Measurements from ENCODE around the gene ZNF664. TPM values are rescaled to one million over a fixed set of nuclear protein-coding genes. Genes with fewer than 3 reads are reported as not detected.

Gene ZNF664
- total RNA-seq, 1 donor from 2014 or later: 68.1 TPM

DNA sequence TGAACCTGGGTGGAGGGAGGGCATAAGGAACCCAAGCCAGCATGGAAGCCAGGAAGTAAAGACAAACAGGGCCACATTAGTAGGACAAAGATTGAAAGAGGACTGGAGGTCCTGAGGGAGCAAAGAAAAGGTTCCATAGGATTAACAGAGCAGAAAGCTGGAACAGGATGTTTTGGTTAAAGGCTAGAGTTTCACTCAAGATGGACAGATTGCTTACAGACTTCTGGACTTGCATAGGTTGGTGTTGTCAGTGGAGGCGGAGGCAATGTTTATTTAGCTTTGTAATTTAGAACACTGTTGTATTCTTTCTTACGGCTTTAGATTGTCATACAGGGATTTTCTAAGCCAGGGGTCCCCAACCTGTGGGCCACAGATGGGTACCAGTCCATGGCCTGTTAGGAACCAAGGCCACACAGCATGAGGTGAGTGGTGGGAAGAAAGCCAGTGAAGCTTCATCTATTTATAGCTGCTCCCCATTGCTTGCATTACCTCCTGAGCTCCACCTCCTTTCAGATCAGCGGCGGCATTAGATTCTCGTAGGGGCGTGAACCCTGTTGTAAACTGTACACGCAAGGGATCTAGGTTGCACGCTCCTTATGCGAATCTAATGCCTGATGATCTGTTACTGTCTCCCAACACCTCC lies 31.3 kb downstream of the ZNF664 start:
- Mint-ChIP-seq H3K36me3 (ENCODE audit: low read depth) (peaks cover 16% of the 10 kb centered on the region), H3K27ac (no peak overlapping the region), H3K4me1 (ENCODE audit: low read depth) (peaks cover 33% of the 10 kb centered on the region), H3K9me3 (no peaks in the 10 kb centered on the region), H3K4me3 (no peak overlapping the region), H3K27me3 (ENCODE audit: insufficient read depth) (no peaks in the 10 kb centered on the region)
- DNase-seq (ENCODE audit: low spot score): no peak
- intact Hi-C loops (cut with micrococcal nuclease): no loop called here

DNA sequence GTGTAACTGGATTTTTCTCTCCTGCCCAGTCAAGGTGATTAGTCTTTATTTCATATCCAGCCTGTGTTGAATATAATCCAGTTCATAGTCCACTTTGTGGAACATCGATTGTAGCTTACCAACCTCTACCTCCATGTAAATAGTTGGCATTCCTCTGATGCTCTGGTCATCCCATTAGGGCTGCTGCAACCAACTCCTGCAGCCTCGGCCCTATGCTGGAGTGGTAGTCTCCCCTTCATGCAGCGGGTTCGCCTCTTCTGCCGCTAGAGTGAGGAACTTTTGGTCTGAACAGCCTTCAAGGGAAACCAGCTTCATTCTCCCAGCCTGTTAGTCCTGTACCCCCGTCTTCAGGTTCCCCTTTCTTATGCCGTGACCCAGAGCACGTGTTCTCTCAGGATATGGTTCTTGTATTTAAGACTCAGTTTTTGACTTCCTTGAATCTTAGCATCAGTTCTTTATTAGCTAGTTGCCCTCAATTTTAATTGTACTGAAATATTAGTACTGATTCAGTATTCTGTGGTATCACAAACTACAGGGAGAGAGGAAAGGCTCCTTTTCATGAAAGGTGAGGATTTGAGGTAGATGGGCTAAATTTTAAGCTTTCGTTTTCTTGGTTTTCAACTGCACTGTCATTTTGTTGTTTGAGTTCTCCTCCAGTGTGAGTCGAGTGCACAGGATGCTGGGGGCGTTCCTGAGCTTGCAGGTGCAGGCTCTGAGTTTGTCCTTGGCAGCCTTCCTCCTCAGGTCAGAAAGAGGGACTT lies 33.2 kb downstream of the ZNF664 start:
- Mint-ChIP-seq H3K4me3 (peak overlapping the region; percentile 56), H3K9me3 (no peaks in the 10 kb centered on the region)
- intact Hi-C loops (cut with micrococcal nuclease): no loop called here

DNA sequence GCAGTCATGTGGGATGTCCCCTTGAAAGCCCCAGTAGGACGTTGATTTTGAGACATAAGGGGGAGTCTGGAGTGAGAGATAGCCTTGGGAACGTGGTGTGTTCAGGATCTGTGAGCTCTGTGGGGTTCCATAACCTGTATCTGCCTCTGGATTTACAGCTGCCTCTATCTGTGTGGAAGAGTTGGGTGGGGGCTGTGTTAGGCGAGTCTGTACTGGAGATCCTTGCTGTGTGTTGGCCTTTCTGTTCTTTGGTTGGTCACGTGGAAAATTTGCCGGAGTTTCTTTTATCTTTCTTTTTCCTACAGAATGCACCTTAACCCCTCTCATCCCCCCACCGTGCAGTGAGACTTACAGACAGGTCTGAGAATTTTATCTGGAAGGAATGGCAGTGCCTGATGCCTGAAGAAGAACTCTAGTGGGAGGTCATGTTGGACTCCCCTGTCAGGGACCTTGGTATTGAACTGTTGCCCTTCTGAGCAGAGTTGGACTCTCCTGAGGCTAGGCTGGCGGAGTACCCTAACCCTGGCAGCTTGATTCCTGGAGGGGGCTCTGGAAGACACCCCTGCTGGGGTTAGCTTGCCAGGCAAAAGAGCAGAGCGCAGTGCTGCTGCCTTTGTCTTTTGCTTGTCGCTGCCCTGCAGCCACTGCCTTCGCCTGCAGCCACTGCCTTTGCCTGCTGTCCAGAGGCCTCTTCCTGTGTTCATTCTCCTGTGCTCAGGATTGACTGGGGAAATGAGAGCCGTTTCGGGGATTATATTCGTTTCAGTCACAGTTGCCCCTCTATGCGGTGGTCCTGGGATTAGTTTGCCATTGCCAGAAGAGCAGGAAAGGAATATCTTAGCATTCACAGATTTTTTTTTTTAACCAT lies 34.1 kb downstream of the ZNF664 start:
- H3K9me3 Mint-ChIP-seq: no peaks in the 10 kb centered on the region
- peak overlapping the region; percentile 56 for H3K4me3 Mint-ChIP-seq
- no peaks in the 10 kb centered on the region for H3K27me3 Mint-ChIP-seq (ENCODE audit: insufficient read depth)
- peaks cover 41% of the 10 kb centered on the region for H3K4me1 Mint-ChIP-seq (ENCODE audit: low read depth)
- peaks cover 31% of the 10 kb centered on the region for H3K36me3 Mint-ChIP-seq (ENCODE audit: low read depth)
- H3K27ac Mint-ChIP-seq: peak overlapping the region; percentile 65
- intact Hi-C loops (cut with micrococcal nuclease): no loop called here
- no peak for DNase-seq (ENCODE audit: low spot score)

More for the DNA sequence above, 33.2 kb downstream of the ZNF664 start:
- peaks cover 25% of the 10 kb centered on the region for H3K36me3 Mint-ChIP-seq (ENCODE audit: low read depth)
- H3K4me1 Mint-ChIP-seq (ENCODE audit: low read depth): peaks cover 41% of the 10 kb centered on the region
- H3K27ac Mint-ChIP-seq: peak overlapping the region; percentile 65
- H3K27me3 Mint-ChIP-seq (ENCODE audit: insufficient read depth): no peaks in the 10 kb centered on the region
- peak; percentile 16 for DNase-seq (ENCODE audit: low spot score)

DNA sequence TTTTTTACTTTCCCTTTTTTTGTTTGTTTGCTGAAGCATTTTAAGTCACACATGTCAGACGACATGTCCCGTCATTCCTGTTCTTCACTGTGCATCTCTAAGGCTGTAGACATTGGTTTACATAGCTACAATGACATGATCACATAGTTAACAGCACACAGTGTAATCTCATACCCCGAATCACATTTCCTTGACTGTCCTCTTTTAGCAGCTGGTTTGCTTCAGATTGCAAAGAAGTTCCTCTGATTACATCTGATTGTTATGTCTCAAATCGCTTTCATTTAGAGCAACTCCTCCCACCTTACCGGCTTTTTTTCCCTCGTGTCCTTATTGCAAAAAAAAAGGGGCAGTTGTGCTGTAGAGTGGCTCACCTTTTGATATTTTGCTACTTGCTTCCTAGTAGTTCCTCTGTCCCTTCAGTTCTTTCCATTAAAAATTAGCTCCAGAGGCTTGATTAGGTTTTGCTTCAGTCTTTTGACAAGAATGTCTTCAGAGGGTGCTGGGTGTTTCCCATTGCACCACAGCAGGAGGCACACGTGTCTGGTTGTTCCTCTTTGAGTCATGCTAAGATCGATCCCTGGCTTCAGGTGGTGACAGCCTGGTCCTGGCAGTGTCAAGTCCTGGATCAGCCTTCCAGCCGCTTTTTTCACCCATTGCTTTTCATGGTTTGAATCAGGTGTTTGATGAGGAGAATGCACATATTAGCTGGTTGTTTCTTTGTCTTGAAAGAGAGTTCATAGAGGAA lies 35.0 kb downstream of the ZNF664 start:
- peaks cover 37% of the 10 kb centered on the region for H3K36me3 Mint-ChIP-seq (ENCODE audit: low read depth)
- peak overlapping the region; percentile 30 for H3K27ac Mint-ChIP-seq
- intact Hi-C loops (cut with micrococcal nuclease): no loop called here
- no peaks in the 10 kb centered on the region for H3K27me3 Mint-ChIP-seq (ENCODE audit: insufficient read depth)
- H3K4me1 Mint-ChIP-seq (ENCODE audit: low read depth): peaks cover 41% of the 10 kb centered on the region
- no peaks in the 10 kb centered on the region for H3K9me3 Mint-ChIP-seq
- no peak for DNase-seq (ENCODE audit: low spot score)
- H3K4me3 Mint-ChIP-seq: peak overlapping the region; percentile 6

DNA sequence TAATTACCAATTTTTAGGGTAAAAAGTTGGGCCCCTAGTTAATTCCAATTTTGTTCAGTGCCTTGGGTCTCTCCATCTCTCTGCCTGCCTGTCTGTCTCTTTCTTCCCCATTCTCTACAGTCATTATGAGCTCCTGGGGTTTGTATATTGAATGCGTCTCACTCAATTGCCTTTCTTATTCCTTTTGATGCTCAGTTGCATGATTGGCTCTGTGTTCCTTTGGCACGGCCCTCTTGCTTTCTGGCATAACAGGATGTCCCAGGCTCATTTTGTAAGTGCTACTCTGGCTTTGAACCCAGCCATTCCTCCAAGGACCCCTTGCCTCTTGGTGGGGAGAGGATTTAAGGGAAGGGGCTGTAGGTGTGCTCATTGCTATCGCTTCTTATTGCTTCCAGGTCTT lies 35.6 kb downstream of the ZNF664 start:
- no peaks in the 10 kb centered on the region for H3K9me3 Mint-ChIP-seq
- DNase-seq (ENCODE audit: low spot score): no peak
- peaks cover 43% of the 10 kb centered on the region for H3K36me3 Mint-ChIP-seq (ENCODE audit: low read depth)
- no peaks in the 10 kb centered on the region for H3K27me3 Mint-ChIP-seq (ENCODE audit: insufficient read depth)
- H3K4me3 Mint-ChIP-seq: no peak overlapping the region
- H3K4me1 Mint-ChIP-seq (ENCODE audit: low read depth): peaks cover 41% of the 10 kb centered on the region
- intact Hi-C loops (cut with micrococcal nuclease): no loop called here
- no peak overlapping the region for H3K27ac Mint-ChIP-seq

DNA sequence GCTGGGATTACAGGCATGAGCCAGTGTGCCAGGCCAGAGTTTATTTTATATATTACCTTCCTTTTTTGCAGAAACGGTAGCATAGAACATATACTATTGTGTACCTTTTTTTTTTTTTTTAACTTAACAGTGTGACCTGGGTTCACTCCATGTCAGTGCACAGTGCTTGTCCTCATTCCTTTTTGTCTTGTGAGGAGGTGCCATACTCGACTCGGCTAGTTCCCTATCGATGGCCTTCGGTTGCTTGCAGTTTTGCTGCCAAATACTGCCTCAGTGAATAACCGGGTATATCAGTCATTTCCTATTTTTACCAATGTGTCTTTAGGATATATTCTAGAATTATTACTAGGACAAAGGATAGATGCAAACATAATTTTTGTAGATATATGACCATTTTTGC lies 36.8 kb downstream of the ZNF664 start:
- Mint-ChIP-seq H3K27ac (no peak overlapping the region), H3K4me3 (no peak overlapping the region), H3K4me1 (ENCODE audit: low read depth) (peaks cover 41% of the 10 kb centered on the region), H3K36me3 (ENCODE audit: low read depth) (peaks cover 48% of the 10 kb centered on the region), H3K27me3 (ENCODE audit: insufficient read depth) (no peaks in the 10 kb centered on the region), H3K9me3 (no peaks in the 10 kb centered on the region)
- intact Hi-C loops (cut with micrococcal nuclease): no loop called here
- no peak for DNase-seq (ENCODE audit: low spot score)

DNA sequence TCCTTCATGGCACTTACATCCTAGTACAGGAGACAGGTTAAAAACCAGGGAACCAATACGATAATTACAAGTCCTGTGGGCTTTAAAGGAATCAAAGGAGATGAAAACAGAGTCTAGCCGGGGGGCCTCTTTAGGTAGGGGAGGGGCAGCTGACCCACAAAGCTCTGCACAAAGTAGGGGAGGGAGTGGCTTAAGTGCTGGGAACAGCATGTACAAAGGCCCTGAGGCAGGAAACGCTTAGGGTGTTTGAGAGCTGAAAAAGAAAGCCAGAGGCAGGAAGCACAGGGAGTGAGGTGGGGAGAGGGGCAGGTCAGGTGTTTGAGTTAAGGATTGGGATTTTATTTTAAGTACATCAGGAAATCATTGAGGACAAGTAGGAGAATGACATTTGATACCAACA lies 37.7 kb downstream of the ZNF664 start:
- peaks cover 39% of the 10 kb centered on the region for H3K4me1 Mint-ChIP-seq (ENCODE audit: low read depth)
- no peaks in the 10 kb centered on the region for H3K27me3 Mint-ChIP-seq (ENCODE audit: insufficient read depth)
- H3K9me3 Mint-ChIP-seq: no peaks in the 10 kb centered on the region
- H3K36me3 Mint-ChIP-seq (ENCODE audit: low read depth): peaks cover 48% of the 10 kb centered on the region
- DNase-seq (ENCODE audit: low spot score): no peak
- H3K27ac Mint-ChIP-seq: no peak overlapping the region
- no peak overlapping the region for H3K4me3 Mint-ChIP-seq
- intact Hi-C loops (cut with micrococcal nuclease): no loop called here

DNA sequence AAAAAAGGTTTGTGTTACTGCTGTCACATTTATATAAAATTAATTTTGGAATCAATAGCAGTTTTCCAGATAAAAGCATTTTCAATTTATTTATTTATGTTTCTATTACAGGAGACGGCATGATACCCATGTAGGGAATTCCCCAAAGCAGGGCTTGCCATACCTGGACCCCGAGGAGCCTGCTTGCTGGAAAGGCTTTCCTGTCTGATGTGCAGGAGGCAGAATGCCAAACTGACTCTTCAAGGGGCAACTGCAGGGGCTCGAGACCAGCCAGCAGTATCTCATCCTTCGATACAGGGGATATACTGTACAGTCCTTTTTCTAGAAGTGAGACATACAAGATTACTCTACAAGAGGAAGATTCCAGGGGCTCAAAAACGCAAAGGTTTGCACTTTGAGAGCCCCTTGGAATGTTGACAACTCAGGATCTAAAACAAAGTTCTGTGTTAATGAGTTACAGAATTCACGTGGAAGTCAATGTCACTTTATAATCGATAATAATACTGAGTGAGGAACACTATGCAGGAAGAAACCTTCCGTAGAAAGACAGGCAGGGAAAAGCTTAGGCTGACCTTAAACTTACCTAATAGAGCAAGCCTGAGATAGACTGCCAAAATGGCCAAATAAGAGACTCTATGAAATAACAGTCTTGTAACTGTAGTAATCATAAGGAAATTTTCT lies 38.6 kb downstream of the ZNF664 start:
- no peak overlapping the region for H3K27ac Mint-ChIP-seq
- H3K36me3 Mint-ChIP-seq (ENCODE audit: low read depth): peaks cover 43% of the 10 kb centered on the region
- H3K27me3 Mint-ChIP-seq (ENCODE audit: insufficient read depth): no peaks in the 10 kb centered on the region
- DNase-seq (ENCODE audit: low spot score): no peak
- peaks cover 30% of the 10 kb centered on the region for H3K4me1 Mint-ChIP-seq (ENCODE audit: low read depth)
- intact Hi-C loops (cut with micrococcal nuclease): no loop called here
- H3K4me3 Mint-ChIP-seq: no peak overlapping the region
- H3K9me3 Mint-ChIP-seq: no peaks in the 10 kb centered on the region

DNA sequence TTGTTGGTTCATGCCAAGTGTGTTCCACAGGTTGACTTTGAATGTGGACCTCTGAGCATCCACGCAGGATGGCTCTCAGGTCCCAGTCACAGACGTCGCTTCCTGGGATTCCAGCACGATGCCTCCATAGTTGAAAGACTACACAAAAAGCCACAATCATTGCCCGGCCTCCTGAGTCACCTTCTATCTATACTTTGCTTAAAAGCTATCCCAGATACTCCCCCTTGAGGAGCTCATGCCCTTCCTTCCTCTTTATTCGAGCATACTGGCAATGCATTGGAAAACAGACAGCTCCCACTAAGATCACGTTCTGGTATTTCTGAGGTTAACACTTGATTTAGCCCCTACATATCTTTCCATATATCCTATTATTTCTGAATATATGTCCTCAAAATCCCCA lies 40.1 kb downstream of the ZNF664 start:
- Mint-ChIP-seq H3K4me1 (ENCODE audit: low read depth) (peaks cover 15% of the 10 kb centered on the region), H3K9me3 (no peaks in the 10 kb centered on the region), H3K27ac (peak overlapping the region; percentile 36), H3K36me3 (ENCODE audit: low read depth) (peaks cover 36% of the 10 kb centered on the region), H3K27me3 (ENCODE audit: insufficient read depth) (peaks cover 3% of the 10 kb centered on the region), H3K4me3 (no peak overlapping the region)
- intact Hi-C loops (cut with micrococcal nuclease): no loop called here
- DNase-seq (ENCODE audit: low spot score): no peak

DNA sequence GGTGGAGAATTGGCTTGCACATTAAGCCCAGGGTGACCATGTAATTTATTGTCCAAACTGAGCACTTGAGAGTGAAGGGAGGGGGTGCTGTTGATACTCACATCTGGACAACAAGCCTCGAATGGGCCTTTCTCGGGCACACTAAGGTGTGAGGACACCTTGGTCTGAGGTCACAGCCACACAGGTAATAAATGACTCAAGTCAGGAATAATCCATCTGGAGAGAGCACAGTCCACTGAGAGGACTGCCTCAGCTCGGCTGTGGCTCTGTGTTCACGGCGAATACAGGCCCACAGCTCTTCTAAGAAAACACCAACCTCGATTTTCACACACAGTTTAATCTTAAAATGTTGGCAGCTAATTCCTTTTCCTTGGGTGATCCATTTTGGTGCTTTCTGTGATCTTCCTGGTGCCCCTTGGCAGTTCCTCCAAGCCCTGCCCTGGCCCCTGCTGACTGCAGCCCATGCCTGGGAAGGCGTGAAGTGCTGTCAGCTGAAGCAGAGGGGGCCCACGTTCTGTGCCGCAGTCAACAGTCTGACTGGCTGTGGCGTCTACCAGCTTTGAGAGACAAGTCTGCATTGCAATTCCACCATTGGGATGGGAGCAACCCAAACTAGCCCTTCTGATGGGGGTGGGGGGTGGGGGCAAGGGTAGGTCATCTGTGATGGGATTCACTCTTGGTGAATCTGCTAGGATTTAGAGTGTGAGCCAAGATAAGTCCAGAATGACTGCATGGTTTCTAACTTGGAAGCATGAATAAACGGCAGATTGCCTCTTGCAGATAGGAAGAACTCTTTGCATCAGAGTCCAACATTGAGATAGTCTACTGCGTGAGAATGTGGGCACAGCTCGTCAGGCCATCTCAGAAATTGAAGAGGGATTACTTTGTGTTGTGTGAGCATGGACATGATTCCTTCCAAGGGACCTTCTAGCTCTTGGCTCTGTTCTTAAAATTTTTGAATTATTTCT lies 42.8 kb downstream of the ZNF664 start:
- Mint-ChIP-seq H3K4me1 (ENCODE audit: low read depth) (peaks cover 3% of the 10 kb centered on the region), H3K27ac (no peak overlapping the region), H3K36me3 (ENCODE audit: low read depth) (peaks cover 29% of the 10 kb centered on the region), H3K4me3 (no peak overlapping the region), H3K27me3 (ENCODE audit: insufficient read depth) (peaks cover 3% of the 10 kb centered on the region), H3K9me3 (no peaks in the 10 kb centered on the region)
- no peak for DNase-seq (ENCODE audit: low spot score)
- intact Hi-C loops (cut with micrococcal nuclease): no loop called here

DNA sequence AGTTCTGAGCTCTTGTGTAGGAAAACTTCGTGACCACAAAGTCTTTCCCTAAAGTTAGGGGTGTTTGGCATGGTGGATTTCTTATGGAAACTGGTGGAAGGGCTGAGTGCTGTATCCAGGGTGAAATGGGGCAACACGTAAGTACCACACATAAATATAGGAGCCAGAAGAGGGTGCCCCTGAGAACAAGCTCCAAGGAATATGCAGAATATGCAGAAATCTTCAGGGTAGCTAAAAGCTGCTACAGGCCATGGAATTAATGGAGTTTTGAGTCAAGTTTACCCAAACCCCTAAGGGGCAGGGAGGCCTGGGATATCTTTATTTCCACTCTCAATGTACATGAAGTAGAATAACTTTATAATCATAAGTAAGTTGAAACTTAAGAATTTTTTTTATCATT lies 44.0 kb downstream of the ZNF664 start:
- Mint-ChIP-seq H3K27me3 (ENCODE audit: insufficient read depth) (peaks cover 3% of the 10 kb centered on the region), H3K9me3 (no peaks in the 10 kb centered on the region), H3K27ac (no peak overlapping the region), H3K4me1 (ENCODE audit: low read depth) (no peaks in the 10 kb centered on the region), H3K36me3 (ENCODE audit: low read depth) (peaks cover 19% of the 10 kb centered on the region), H3K4me3 (no peak overlapping the region)
- intact Hi-C loops (cut with micrococcal nuclease): no loop called here
- DNase-seq (ENCODE audit: low spot score): no peak
